ENCODE results near the gene CFAP52.
"Not testable (repeated sequence)": the region's sequence is repeated elsewhere in the genome, so short reads cannot be mapped to it uniquely, and the experiment has no call there.

Gene CFAP52

DNA sequence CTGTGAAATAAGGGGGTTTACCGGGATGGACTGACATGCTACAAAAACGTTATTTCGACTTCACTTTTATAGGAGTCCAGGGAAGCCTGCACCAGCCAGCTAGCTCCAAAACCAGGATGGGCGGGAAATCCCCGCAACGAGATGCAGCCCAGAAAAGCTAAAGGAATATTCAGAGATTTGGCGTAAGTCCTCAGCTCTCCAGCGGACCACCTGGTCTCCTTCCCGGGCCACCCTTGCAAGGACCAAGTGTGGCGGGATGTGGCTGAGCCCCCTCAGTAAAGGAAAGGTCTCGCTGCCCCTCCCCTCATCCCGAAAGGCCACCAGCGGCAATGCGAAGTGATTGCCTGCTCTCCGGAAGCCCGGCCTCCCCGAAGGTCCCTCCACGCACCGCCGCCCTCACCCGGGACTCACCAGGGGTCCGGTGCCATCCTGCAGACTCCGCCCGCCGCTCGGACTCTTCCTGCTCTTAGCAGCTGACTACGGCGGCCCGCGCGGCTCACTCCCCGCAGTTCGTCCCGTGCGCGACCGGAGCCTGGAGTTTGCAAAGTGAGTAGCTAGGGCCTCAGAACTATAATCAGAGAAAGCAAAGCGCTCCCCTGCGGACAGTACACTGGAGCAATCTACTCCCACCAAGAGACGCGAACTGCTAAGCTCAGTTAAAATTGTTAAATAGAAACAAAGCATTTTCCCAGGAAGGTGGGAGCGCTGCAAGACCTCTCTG is 901 bp upstream of the CFAP52 start, which contains the start of gene STX8:
TSS of gene STX8 (minus strand) at position 440 of the 721 bp plus-strand sequence. CDS start at position 428, 12 bp downstream.
- DNase-seq, result peak; percentile 78 to 82

DNA sequence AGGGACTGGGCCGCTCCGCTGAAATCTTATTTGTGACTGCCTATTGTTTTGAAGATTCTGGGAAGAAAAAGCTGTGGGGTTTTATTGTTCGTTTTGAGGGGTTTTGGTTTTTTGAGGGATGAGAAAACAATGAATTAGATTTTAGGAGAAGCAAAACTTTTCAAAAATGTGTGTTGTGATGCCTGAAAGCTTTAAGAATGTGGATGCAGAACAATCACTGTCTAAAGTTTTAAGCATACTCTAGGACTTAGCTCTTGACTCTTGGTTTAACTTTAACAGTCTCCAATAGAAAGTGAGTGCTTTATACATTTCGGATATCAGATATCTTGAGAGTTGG is 899 bp downstream of the CFAP52 start:
- no peak for DNase-seq

DNA sequence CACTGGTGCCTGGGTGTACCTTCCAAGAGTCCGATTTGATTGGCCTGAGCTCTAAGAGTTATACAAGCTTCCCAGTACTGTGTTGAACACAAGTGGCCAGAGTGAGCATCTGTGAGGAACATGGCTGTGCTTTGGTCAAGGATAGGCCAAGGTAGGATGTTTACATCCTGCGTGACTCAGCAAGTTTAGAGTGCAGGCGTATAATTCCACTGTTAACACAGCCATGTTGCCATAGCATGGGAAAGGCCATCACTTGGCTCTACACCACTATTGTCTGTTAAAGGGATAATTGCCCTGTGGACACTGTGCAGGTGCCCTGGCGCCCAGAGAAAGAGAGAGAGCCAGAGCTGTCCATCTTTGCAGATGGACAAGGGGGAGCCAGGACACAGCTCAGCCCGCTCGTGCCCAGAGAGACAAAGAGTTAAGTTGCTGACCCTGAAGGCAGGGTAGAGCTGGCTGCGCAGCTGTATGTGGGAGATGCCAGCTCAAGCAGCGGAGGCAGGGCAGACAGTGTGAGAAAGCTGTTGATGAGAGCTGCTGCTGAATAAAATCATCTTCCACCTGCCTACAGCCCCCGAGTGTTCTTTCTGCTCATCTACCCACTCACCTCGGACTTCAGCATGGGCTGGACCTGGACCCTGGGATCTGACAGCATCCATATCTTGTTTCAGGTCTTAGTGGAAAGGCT is 11.7 kb downstream of the CFAP52 start:
- no peak for DNase-seq

DNA sequence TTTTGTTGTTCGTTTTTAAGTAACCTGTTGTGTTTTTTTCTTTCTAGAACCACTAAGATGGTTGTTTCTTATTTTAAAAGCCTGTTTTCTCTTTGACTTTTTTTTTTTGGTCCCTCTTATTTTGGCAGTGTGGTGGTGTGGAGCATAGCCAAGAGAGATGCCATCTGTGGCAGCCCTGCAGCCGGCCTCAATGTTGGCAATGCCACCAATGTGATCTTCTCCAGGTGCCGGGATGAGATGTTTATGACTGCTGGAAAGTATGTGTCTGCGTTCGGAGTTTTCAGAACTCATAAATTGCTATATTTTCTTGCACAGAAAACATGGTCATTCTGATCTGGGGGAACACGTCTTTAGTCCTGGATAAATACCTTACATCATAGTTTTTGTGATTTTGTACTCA is 17.6 kb downstream of the CFAP52 start:
- no peak for DNase-seq

DNA sequence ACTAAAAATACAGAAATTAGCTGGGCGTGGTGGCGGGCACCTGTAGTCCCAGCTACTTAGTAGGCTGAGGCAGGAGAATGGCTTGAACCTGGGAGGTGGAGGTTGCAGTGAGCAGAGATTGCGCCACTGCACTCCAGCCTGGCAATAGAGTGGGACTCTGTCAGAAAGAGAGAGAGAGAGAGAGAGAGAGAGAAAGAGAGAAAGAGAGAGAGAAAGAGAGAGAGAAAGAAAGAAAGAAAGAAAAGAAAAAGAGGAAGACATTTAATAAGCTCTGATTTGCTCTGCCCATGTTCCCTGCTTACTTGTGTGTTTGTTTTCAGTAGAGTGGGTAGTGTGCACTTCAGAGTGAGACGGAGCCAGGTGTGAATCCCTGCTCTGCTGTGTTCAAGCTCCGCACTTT is 21.2 kb downstream of the CFAP52 start:
- DNase-seq, result not testable (repeated sequence)

DNA sequence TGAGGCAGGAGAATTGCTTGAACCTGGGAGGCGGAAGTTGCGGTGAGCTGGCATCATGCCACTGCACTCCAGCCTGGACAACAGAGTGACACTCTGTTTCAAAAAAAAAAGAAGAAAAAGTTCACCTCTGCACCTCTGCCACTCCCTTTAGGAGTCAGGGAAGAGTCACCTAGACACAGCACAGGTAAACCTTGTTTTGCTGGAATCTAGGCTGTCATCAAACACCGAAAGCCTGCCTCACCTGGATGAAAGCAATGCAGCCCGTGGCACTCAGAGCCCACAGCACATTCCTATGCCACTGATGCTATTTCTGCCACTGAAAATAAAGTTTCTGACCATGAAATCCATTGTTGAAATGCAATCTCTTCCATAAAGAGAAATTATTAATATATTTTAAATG is 22.2 kb downstream of the CFAP52 start:
- no peak for DNase-seq

DNA sequence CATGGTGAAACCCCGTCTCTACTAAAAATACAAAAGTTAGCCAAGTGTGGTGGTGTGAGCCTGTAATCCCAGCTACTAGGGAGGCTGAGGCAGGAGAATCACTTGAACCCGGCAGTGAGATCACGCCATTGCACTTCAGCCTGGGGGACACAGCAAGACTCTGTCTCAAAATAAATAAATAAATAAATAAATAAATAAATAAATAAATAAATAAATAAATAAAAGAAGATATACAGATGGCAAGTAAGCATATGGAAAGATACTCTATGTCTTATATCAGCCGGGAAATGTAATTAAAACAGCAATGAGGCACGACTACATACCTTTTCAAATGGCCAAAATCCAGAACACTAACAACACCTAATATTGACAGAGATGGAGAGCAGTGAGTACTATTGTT is 28.1 kb downstream of the CFAP52 start:
- not testable (repeated sequence) for DNase-seq

DNA sequence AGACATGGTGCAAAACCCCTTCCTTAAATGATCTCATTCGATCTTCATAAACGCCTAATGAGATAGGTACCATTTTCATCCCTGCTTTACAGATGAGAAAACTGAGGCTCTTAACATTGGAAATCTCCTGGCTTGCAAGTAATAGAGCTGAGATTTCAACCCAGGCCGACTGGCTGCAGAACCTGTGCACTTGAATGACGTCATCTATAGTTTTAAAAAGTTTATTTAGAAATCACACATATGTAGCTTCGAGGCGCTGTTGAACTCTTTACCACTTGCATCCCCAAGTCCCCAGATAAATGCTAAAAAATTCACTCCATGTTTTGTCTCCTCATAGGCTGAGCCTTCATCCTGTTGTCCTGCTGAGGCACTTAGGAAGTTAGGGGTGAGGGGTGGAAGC is 30.0 kb downstream of the CFAP52 start:
- DNase-seq, result no peak

DNA sequence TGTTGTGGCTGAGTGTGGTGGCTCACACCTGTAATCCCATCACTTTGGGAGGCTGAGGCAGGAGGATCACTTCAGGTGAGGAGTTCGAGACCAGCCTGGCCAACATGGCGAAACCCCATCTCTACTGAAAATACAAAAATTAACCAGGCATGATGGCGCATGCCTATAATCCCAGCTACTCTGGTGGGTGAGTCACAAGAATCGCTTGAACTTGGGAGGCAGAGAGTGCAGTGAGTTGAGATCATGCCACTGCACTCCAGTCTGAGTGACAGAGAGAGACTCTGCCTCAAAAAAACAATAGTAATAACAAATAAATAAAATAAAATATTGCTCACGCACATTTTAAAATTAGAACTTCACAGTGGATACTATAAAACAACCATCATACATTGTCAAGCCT is 30.6 kb downstream of the CFAP52 start:
- not testable (repeated sequence) for DNase-seq

DNA sequence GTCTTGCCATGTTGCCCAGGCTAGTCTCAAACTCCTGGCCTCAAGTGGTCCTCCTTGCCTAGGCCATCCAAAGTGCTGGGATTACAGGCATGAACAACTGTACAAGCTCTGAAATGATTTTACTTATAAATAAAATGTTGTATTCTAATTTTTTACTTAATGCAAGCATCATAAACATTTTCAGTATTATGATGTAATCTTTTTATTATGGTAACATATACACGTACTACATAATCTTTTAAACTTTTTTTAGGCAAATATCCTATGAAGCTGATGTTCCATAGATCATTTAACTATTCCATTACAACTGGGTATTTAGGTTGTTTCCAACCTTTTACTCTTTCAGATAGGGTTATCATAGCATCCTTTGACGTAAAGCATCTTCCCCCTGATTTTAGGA is 35.1 kb downstream of the CFAP52 start:
- no peak for DNase-seq

DNA sequence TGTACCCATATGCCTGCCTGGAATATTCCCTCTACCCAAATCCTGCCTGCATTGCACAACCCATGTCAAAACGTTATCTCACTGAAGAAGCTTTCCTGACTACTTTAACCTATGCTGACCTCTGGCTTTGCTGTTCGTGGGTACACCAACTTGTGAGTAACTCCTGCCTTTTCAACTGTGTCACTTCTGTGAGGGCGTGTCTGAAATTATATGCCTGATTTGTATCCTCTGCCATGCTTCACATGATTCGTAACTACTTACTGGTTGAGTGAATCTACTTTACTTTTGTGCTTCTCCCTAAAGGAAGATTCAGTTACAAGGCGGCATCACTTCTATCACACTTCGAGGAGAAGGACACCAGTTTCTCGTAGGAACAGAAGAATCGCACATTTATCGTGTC is 35.6 kb downstream of the CFAP52 start:
- DNase-seq, result no peak

DNA sequence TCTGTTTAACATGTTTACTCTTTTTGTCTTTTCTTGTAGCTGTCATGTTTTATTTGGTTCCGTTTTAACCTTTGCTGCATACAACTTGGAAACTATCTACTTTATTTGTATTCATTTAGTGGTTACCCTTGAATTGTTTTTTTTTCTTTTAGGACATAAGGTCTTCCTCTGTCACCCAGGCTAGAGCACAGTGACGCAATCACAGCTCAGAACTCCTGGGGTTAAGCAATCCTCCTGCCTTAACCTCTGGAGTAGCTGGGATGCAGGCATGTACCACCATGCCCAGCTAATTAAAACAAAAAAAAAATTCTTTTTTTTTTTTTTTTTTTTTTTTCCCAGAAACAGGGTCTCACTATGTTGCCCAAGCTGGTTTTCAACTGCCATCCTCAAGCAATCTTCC is 39.0 kb downstream of the CFAP52 start:
- DNase-seq, result no peak

DNA sequence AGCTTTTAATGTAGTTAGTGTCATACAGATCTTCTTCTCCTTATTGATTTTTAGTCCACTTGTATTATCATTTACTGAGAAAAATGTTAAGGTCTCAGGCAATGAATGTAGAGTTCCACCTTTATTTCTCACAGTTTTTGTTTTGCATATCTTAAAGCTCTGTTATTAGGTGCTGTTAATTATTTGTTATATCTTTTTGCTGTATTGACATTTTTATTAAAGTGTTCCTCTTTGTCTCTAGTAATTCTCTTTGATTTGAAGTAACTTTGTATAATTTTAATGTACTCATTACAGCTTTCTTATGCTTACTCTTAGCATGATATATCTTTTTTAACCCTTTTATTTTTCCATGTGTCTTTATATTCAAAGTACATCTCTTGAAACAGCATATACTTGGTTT is 46.5 kb downstream of the CFAP52 start:
- DNase-seq, result no peak

DNA sequence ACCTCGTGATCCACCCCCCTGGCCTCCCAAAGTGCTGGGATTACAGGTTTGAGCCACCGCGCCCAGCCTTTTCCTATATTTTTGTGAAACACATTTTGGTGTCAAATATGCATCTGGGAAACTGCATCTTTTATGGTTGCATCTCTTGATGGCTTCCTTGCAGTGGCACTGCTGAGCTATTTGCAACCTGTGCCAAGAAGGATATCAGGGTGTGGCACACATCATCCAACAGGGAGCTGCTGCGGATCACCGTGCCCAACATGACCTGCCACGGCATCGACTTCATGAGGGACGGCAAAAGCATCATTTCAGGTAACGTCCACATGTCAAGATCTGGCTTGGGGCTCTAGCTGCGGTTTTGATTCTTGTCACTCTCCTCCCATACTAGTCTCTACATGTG is 52.1 kb downstream of the CFAP52 start:
- no peak for DNase-seq

DNA sequence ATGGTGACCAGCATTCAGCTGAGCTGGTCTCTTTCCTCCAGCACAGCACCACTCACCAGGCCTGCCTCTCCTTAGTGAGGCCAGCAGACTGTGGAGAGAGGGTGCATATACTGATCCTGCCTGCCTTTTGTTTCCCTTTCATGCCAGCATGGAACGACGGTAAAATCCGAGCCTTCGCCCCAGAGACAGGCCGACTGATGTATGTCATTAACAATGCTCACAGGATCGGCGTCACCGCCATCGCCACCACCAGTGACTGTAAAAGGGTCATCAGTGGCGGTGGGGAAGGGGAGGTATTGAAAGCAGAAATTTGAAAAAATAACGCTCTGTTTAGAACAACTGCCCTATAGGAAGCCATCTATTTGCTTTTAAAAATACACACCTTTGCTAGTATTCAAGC is 56.3 kb downstream of the CFAP52 start:
- DNase-seq, result no peak

DNA sequence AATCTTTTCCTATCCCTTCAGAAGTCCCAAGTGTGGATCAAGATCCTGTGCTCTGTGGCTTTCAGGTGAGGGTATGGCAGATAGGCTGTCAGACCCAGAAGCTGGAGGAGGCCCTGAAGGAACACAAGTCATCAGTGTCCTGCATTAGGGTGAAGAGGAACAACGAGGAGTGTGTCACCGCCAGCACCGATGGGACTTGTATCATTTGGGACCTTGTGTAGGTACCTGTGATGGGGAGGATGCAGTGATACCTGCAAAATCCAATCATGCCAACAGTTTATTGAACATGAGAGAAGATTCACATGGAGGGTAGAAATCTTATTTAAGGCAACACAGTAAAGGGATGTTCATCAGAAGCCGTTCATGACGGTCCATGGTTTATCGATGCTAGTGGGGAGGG is 58.9 kb downstream of the CFAP52 start:
- DNase-seq, result no peak

DNA sequence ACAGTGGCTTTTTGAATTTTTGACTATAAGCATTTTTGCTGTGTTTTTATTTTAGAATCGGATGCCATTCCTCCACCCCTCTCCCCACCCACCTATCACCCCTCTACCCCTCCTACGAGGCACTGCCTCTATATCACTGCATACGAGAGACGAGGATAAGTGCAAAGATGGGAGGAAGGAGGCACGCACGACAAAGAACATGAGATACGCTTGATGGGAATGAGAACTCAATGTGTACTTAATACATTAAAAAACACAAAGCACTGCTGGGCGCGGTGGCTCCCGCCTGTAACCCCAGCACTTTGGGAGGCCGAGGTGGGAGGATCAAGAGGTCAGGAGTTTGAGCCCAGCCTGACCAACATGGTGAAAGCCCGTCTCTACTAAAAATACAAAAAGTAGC is 60.1 kb downstream of the CFAP52 start:
- DNase-seq, result no peak

DNA sequence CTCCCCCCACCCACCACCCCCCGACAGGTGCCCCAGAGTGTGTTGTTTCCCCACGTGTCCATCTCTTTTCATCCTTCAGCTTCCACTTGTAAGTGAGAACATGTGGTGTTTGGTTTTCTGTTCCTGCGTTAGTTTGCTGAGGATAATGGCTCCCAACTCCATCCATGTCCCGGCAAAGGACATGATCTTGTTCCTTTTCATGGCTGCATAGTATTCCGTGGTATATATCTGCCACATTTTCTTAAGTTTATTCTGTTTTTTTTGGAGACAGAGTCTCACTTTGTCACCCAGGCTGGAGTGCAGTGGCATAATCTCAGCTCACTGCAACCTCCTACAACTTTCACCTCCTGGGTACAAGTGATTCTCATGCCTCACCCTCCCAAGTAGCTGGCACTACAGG is 63.9 kb downstream of the CFAP52 start:
- DNase-seq, result not testable (repeated sequence)

DNA sequence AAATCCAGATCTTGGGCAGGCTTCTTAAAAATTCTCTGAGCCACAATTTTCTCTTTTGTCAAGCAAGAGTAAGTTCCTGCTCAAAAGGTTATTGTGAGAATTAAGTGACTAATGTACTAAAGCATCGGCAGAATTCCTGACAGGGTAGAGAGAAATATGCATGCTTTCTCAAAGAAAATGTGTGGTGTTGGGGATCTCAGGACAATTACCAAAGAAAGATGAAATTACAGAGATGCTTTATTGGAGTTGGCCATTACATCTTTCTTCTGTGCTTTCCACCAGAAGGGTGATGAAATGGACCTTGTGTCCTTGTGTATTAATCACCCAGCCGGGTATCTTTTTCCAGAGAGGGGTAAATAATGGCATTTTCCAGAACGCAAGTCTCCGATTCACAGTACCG is 67.2 kb downstream of the CFAP52 start:
- no peak for DNase-seq

DNA sequence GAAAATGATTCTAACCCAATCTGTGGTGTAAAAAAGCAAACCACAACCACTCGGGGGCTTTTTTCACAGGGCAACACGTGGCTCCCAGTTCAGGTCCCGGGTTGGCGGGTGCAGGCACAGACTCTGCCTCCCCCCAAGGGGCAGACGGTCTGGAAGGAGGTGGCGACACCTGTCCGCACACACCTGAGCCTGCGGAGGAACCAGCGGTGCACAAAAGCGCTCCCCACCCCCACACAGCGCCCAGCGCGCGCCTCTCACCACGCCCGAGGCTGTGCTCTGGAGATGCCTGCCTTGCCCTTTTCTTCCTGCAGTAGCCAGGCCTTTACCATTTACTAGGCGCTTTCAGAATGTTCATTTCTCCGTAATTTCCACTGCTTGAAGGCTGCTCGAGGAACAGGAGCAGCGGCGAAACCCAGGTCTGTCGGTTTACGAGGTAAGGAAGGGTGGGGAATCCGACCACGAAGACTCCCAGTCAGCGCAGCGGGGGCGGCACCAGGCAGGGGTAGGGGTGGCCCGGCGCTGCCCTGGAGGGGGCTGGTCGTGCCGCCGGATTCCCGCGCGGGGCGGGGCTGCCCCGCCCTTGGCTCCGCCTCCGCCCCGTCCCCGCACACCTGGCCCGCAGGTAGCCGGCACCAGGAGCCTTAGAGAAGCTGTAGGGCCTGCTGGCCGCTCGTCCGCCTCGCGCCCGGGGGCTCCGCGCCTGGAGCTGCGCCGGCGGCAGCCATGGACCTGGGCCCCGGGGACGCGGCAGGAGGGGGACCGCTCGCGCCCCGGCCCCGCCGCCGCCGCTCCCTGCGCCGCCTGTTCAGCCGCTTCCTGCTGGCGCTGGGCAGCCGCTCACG is 68.7 kb downstream of the CFAP52 start, which contains the start of gene USP43:
TSS of gene USP43 (plus strand) at position 608 of the 842 bp plus-strand sequence. CDS start at position 724, 116 bp downstream.
- peak in 1 of 2 donors; percentile 3 for DNase-seq

DNA sequence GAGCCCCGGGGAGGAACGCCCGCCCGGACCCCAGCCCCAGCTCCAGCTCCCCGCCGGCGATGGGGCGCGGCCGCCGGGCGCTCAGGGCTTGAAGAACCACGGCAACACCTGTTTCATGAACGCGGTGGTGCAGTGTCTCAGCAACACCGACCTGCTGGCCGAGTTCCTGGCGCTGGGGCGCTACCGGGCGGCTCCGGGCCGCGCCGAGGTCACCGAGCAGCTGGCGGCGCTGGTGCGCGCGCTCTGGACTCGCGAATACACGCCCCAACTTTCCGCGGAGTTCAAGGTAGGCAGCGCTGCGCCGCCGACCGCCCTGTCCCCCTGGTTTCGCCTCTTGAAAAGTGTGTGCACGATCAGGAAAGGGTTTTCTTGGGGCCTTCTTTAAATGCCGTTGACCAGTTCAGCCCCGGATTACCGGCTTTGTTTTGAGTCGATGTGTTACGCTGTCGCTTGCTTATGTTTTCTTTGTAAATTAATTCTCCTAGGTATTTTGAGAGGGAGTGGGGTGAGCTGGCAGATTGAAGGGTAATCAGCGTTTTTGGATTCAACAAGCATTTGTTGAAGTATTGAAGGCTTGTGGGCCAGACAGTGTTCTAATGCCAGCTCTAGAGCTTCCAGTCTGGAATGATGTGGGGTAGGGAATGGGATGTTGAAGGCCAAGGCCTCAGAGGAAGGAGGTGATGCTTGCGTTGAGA is 69.6 kb downstream of the CFAP52 start:
- DNase-seq, result peak in 1 of 2 donors; percentile 7

DNA sequence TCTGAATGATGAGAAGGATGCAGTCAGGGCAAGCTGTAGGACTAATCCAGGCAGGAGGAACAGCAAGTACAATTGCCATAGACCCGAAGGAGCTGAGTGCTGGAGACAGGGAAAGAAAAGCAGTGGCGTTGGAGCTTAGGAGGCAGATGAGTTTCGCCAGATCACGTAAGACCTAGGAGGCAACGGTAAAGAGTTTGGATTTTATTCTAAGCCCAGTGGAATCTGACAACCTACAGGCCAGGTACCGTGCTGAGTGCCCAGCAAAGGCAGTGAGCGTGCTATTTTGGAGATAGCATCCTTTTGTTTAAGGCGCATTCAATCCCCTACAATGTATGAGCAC is 70.1 kb downstream of the CFAP52 start:
- no peak for DNase-seq

DNA sequence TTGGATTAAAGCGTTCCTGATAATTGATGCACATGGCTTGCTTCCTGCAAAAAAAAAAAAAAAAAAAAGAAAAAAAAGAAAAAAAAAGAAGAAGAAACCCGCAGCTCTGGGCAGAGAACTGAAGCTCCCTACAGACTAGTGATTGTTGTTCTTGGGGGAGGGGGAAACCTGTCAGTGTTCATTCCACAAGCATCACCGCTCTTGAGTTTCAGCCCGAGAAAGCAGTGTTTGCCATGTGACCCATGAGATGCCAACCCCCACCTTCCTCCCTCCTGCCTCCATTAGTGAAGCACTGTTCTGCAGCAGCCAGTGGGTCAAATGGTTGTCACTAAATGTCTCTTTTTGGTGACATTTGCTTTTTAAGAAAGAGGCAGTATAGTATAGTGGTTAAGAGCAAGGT is 70.6 kb downstream of the CFAP52 start:
- DNase-seq, result no peak
